Erythroblast (primary cell): ENCODE measurements around the gene PCDHAC2.

Source experiments
- DNase-seq, 2 experiments: peaks; one replicate each; lab custom pipeline; 2025; lab: John Stamatoyannopoulos, UW
- GATA1 ChIP-seq: IDR thresholded peaks from 2 replicates; pipeline ENCODE4 v1.6.1; 2011; ENCODE audit warnings: low read depth, mild to moderate bottlenecking, control low read depth, low read length, moderate library complexity
- POLR2A ChIP-seq: IDR thresholded peaks from 2 replicates; pipeline ENCODE4 v1.6.1; 2011; ENCODE audit warnings: mild to moderate bottlenecking, low read length

Gene PCDHAC2

DNA sequence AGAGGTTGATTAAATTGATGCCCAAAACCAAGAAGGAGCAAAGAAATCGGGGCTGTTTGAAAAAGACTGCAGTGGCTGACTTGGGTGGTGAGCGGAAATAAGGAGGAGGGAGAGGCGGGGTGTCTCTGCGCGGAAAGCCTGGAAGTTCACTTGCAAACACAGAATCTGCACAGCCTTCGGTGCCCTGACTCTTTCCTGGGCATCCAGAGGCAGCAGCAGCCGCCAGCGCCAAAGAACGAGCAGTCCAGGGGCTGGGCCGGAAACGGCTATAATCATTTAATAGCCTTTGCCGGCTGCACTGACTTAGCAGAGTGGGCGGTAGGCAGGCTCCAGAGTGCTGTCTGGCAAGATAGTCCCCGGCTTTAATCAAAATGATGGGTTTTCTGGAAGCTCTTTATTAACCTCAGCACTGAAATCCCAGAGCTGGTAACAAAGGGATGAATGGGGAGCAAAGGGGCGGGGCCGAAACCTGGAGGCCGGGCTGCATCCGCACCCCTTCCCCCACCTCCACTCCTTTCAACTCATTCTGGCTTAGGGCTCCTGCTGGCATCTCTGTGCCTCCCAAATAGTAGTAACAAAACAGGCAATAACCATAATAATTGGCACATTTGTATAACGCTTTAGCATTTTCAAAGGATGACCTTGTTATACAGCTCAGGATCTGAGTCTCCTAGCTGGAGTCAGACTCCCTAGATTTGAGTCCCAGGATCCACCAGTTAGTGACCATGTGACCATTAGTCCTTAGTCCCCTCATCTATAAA lies 35.7 kb downstream of the PCDHAC2 start:
- no peak for DNase-seq
- TF ChIP-seq POLR2A = no peak
- no peak for TF ChIP-seq GATA1

DNA sequence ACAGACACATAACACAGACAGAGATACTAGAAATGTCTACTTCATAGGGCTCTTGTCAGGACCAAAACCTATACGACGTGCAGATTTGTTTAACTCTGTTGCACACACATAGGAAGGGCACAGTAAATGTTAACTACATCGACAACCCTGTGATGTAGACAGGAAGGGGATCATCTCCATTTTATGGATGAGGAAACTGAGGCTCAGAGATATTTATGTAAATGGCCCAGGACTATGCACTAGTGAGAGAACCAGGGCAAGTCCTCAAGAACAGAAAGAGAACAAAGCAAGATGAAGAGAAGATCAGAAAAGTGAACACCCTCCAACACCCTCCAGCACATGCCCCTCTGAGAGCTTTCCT lies 36.3 kb downstream of the PCDHAC2 start:
- TF ChIP-seq POLR2A = no peak
- no peak for TF ChIP-seq GATA1
- DNase-seq = no peak

DNA sequence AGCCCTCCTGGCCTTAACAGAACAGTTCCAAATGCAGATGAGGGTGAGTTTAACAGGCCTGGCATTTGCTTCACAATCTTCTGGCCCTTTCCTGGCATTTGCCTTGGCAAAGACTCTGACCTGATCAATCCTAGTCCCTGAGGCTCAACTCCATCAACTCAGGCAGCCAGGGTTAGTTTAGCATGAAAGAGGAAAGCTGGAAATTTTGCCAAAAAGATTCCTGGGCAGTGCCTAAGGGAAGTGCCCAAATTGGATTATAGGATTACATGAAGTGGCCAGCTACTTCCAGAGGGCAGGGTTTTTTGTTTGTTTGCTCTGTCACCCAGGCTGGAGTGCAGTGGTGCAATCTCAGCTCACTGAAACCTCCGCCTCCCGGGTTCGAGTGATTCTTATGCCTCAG lies 36.8 kb downstream of the PCDHAC2 start:
- DNase-seq = no peak
- TF ChIP-seq GATA1 = no peak
- no peak for TF ChIP-seq POLR2A

DNA sequence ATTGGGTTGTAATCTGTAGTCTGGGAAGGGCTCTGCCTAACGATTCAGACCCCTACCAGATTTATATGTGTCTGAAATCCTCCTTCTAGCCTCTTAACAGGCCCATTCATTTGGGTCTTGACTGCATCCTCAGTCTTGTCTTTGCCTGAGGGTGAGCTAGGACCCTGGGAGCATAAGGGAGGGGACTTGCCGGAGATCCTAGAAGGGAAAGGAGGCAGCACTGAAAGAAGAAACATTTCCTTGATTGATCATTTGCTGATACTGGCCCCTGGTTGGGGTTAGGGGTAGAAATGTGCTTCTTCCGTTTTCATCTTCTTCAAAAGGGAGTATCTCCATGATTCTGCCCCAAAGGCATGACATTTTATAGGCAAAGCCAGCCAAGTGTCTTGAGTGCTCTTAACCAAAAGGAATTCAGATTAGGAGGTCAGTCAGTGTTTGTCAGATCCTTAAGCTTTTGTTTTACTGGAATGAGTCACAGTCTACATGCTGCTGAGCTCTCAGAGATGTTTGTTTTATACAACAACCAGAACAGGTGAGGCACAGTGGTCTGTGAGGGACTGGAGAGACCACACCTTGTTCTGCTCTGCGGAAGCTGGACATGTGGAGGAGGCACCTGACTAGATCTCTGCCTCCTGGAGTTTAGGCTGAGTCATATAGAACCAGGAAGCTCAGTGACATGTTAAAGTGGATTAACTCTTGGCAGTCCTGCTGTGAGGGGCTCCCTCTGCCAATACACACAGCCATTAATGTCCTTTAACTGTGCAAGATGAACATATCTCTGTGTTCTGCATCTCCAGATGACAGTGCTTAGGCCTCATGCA lies 37.7 kb downstream of the PCDHAC2 start:
- DNase-seq = no peak
- TF ChIP-seq GATA1 (no peak), POLR2A (no peak)

DNA sequence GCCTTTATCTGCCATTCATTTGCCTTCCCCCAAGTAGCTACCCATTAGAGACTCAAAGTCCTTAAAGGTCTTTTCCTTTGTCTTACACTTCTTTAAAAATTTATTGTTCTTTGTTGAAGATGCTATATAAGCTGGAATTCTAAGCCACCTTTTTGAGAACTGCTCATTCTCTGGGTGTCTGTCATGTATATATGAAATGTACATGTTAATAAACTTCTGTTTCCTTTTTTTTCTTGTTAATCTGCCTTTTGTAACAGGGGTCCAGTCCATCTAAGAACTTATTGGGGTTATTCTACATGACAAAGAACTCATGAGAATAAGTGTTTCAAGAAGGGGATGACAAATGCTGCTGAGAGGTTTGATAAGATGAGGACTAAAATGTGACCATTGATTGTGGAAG lies 41.5 kb downstream of the PCDHAC2 start:
- no peak for DNase-seq
- TF ChIP-seq POLR2A = no peak
- no peak for TF ChIP-seq GATA1

DNA sequence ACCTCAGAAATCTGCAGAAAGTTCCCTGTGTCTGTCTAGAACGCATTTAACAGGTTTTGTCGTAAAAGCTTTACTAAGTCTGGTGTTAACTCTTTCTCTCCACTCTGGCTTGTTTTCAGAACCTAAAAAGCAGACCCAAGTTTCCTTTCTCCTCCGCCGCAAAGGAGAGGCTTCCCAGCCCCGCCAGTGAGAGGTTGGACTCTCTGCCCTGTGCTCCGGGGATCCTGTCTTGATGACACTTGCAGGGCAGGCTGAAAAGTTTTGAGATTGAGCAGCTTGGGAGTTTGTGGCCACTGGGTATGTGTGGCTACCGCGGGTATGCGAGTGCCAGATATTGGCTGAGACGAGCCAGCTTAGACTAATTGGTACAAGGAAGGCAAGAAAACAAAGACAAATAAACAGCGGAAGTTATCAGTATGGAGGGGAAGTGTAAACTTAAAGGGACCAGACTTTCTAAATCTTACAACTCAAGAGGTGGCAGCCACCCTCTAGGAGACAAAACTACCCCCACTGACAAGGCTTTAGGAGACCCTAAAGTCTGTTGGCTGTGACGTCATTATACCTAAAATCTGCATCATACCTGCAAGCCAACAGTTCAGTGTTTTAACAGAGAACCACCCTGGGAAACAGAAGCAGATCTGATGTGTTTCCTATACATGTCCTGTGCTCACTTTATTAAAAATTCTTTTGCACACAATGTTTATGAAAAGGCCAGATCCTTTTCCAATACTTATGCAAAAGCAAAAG lies 43.9 kb downstream of the PCDHAC2 start:
- no peak for TF ChIP-seq GATA1
- no peak for TF ChIP-seq POLR2A
- no peak for DNase-seq

DNA sequence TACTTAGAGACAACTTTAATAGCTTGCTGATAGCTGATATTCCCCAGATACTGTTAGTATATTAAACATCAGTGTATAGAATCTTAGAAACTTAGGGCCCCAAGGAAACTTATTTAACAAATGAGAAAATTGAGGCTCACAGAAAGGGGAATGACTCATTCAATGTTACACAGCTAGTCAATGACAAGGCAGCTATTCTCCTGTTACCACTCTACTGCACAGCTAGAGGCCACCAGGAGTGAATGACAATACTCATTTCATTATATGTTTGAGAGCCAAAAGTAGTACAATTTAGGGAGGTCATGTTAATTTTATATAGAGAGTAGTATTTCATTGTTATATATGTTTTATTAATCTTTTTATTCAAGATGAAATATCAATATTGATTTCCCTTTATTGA lies 51.7 kb downstream of the PCDHAC2 start:
- no peak for TF ChIP-seq GATA1
- TF ChIP-seq POLR2A = no peak
- DNase-seq = no peak
